ENCODE measurements around the gene MT1G.
A peak's percentile ranks its signal among the peaks of the same experiment; 100 is the strongest.

MT1G gene

DNA sequence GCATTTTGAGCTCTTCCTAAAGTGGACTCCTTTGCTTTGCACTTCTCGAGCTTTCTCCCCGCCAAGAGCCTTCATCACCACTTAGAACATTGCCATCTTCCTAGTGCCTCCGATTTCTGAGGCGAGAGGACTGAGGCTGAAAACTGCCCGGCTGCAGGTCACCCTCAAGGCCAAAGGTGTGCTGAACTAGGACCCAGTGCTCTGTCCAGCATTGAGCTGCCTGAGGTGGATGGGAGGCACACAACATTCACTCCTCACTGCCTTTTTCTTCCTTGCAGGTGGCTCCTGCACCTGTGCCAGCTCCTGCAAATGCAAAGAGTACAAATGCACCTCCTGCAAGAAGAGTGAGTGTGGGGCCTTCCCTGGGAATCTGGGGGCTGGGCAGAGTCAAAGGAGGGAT is 24.0 kb downstream of the MT1G start:
- H3K79me2 ChIP-seq (ENCODE audit: control insufficient read depth, low read length) = no peaks in the 10 kb centered on the region
- H3K9me2 ChIP-seq (replicated peaks; ENCODE audit: control insufficient read depth, low read length) = no peaks in the 10 kb centered on the region
- H3K4me1 ChIP-seq (ENCODE audit: control insufficient read depth, low read length) = no peaks in the 10 kb centered on the region
- no peak overlapping the region for H3K4me2 ChIP-seq (ENCODE audit: low read length)
- TF ChIP-seq CTCF (IDR thresholded peaks at IDR 0.05; ENCODE audit: low read depth, low read length, poor library complexity, severe bottlenecking) (no peak), EZH2phosphoT487 (IDR thresholded peaks at IDR 0.05; ENCODE audit: borderline replicate concordance, low read length) (0 out of 2 replicates have a peak, but pooled peaks have one; percentile 48)
- H3K27ac ChIP-seq (ENCODE audit: low read depth, low read length) = no peak overlapping the region
- no peaks in the 10 kb centered on the region for H3K36me3 ChIP-seq (ENCODE audit: control insufficient read depth, low read length)
- H3K4me3 ChIP-seq (ENCODE audit: low read length) = no peak overlapping the region
- peaks cover 86% of the 10 kb centered on the region for H3K27me3 ChIP-seq (ENCODE audit: control insufficient read depth, low read length)
- no peaks in the 10 kb centered on the region for H3K9me3 ChIP-seq (ENCODE audit: control insufficient read depth, insufficient read depth, low read length)
- H4K20me1 ChIP-seq (ENCODE audit: control insufficient read depth, insufficient read depth, low read depth, low read length) = no peaks in the 10 kb centered on the region
- no peaks in the 10 kb centered on the region for H3F3A ChIP-seq (ENCODE audit: control insufficient read depth, insufficient read depth)

GRCh38 chr16:56643080-56643778 is 24.6 kb downstream of the MT1G start:
- H3K27me3 ChIP-seq (ENCODE audit: control insufficient read depth, low read length) = peaks cover 80% of the 10 kb centered on the region
- no peaks in the 10 kb centered on the region for H3K79me2 ChIP-seq (ENCODE audit: control insufficient read depth, low read length)
- no peaks in the 10 kb centered on the region for H3K36me3 ChIP-seq (ENCODE audit: control insufficient read depth, low read length)
- no peak overlapping the region for H3K4me3 ChIP-seq (ENCODE audit: low read length)
- H3K4me1 ChIP-seq (ENCODE audit: control insufficient read depth, low read length) = no peaks in the 10 kb centered on the region
- no peak overlapping the region for H3K4me2 ChIP-seq (ENCODE audit: low read length)
- no peak overlapping the region for H3K27ac ChIP-seq (ENCODE audit: low read depth, low read length)
- H3F3A ChIP-seq (ENCODE audit: control insufficient read depth, insufficient read depth) = no peaks in the 10 kb centered on the region
- TF ChIP-seq CTCF (IDR thresholded peaks at IDR 0.05; ENCODE audit: low read depth, low read length, poor library complexity, severe bottlenecking) = peak; percentile 17
- TF ChIP-seq EZH2phosphoT487 (IDR thresholded peaks at IDR 0.05; ENCODE audit: borderline replicate concordance, low read length) = no peak
- H3K9me2 ChIP-seq (replicated peaks; ENCODE audit: control insufficient read depth, low read length) = no peaks in the 10 kb centered on the region
- no peaks in the 10 kb centered on the region for H4K20me1 ChIP-seq (ENCODE audit: control insufficient read depth, insufficient read depth, low read depth, low read length)
- no peaks in the 10 kb centered on the region for H3K9me3 ChIP-seq (ENCODE audit: control insufficient read depth, insufficient read depth, low read length)

- no peak overlapping the region for H3K27ac ChIP-seq (ENCODE audit: low read depth, low read length)
- H3K79me2 ChIP-seq (ENCODE audit: control insufficient read depth, low read length) = no peaks in the 10 kb centered on the region
- TF ChIP-seq EZH2phosphoT487 (IDR thresholded peaks at IDR 0.05; ENCODE audit: borderline replicate concordance, low read length) (no peak), CTCF (IDR thresholded peaks at IDR 0.05; ENCODE audit: low read depth, low read length, poor library complexity, severe bottlenecking) (no peak)
- no peak overlapping the region for H3K4me2 ChIP-seq (ENCODE audit: low read length)
- H3K4me1 ChIP-seq (ENCODE audit: control insufficient read depth, low read length) = no peaks in the 10 kb centered on the region
- peaks cover 73% of the 10 kb centered on the region for H3K27me3 ChIP-seq (ENCODE audit: control insufficient read depth, low read length)
- H3K4me3 ChIP-seq (ENCODE audit: low read length) = no peak overlapping the region
- no peaks in the 10 kb centered on the region for H3K9me2 ChIP-seq (replicated peaks; ENCODE audit: control insufficient read depth, low read length)
- H3K9me3 ChIP-seq (ENCODE audit: control insufficient read depth, insufficient read depth, low read length) = no peaks in the 10 kb centered on the region
- no peaks in the 10 kb centered on the region for H4K20me1 ChIP-seq (ENCODE audit: control insufficient read depth, insufficient read depth, low read depth, low read length)
- no peaks in the 10 kb centered on the region for H3K36me3 ChIP-seq (ENCODE audit: control insufficient read depth, low read length)
- H3F3A ChIP-seq (ENCODE audit: control insufficient read depth, insufficient read depth) = no peaks in the 10 kb centered on the region
These were observed 26.7 kb downstream of the MT1G start for GRCh38 chr16:56641166-56641565.
